Measurements from ENCODE around the gene C1QTNF1. TPM values are rescaled to one million over a fixed set of nuclear protein-coding genes. Genes with fewer than 3 reads are reported as not detected.
A peak's percentile ranks its signal among the peaks of the same experiment; 100 is the strongest.

Gene C1QTNF1
- total and polyA plus RNA-seq, 2 experiments from 2014 or later, result 6.8 to 16.4 TPM

- no peaks in the 10 kb centered on the region for H3K4me1 ChIP-seq (ENCODE audit: low read depth)
- H3K4me3 ChIP-seq, result no peak overlapping the region
- no peaks in the 10 kb centered on the region for H3K9me3 ChIP-seq (ENCODE audit: low read depth)
- peaks cover 11% of the 10 kb centered on the region for H3K36me3 ChIP-seq
- DNase-seq (ENCODE audit: low read depth in 1 of 2, low spot score in 1 of 2), result no peak
- H3K27me3 ChIP-seq, result no peaks in the 10 kb centered on the region
- H3K27ac ChIP-seq, result no peak overlapping the region
- TF ChIP-seq CTCF (IDR thresholded peaks at IDR 0.05; ENCODE audit: low read depth, low read length), result no peak
These were observed 56.4 kb downstream of the C1QTNF1 start for GRCh38 chr17:79080349-79080748.

- no peaks in the 10 kb centered on the region for H3K4me1 ChIP-seq (ENCODE audit: low read depth)
- DNase-seq (ENCODE audit: low read depth in 1 of 2, low spot score in 1 of 2), result no peak
- H3K27me3 ChIP-seq, result no peaks in the 10 kb centered on the region
- H3K36me3 ChIP-seq, result peaks cover 11% of the 10 kb centered on the region
- no peak overlapping the region for H3K4me3 ChIP-seq
- H3K9me3 ChIP-seq (ENCODE audit: low read depth), result no peaks in the 10 kb centered on the region
- H3K27ac ChIP-seq, result no peak overlapping the region
- no peak for TF ChIP-seq CTCF (IDR thresholded peaks at IDR 0.05; ENCODE audit: low read depth, low read length)
These were observed 56.9 kb downstream of the C1QTNF1 start for GRCh38 chr17:79080761-79081290.

GRCh38 chr17:79081571-79082276, 57.8 kb downstream of the C1QTNF1 start:
- DNase-seq (ENCODE audit: low read depth in 1 of 2, low spot score in 1 of 2), result no peak
- H3K36me3 ChIP-seq, result peaks cover 11% of the 10 kb centered on the region
- H3K9me3 ChIP-seq (ENCODE audit: low read depth), result no peaks in the 10 kb centered on the region
- no peak overlapping the region for H3K27ac ChIP-seq
- no peaks in the 10 kb centered on the region for H3K27me3 ChIP-seq
- H3K4me1 ChIP-seq (ENCODE audit: low read depth), result no peaks in the 10 kb centered on the region
- TF ChIP-seq CTCF (IDR thresholded peaks at IDR 0.05; ENCODE audit: low read depth, low read length), result no peak
- no peak overlapping the region for H3K4me3 ChIP-seq

- peak; percentile 83 for TF ChIP-seq CTCF (IDR thresholded peaks at IDR 0.05; ENCODE audit: low read depth, low read length)
- Histone ChIP-seq H3K4me1 (ENCODE audit: low read depth) (no peaks in the 10 kb centered on the region), H3K36me3 (peaks cover 11% of the 10 kb centered on the region), H3K27me3 (no peaks in the 10 kb centered on the region), H3K4me3 (no peak overlapping the region), H3K9me3 (ENCODE audit: low read depth) (no peaks in the 10 kb centered on the region), H3K27ac (no peak overlapping the region)
- peak; percentile 39 to 49 for DNase-seq (ENCODE audit: low read depth in 1 of 2, low spot score in 1 of 2)
These were observed 58.6 kb downstream of the C1QTNF1 start for GRCh38 chr17:79082311-79083190.

- H3K27me3 ChIP-seq, result no peaks in the 10 kb centered on the region
- TF ChIP-seq CTCF (IDR thresholded peaks at IDR 0.05; ENCODE audit: low read depth, low read length), result no peak
- no peak for DNase-seq (ENCODE audit: low read depth in 1 of 2, low spot score in 1 of 2)
- H3K9me3 ChIP-seq (ENCODE audit: low read depth), result no peaks in the 10 kb centered on the region
- H3K4me3 ChIP-seq, result no peak overlapping the region
- no peak overlapping the region for H3K27ac ChIP-seq
- H3K36me3 ChIP-seq, result peaks cover 11% of the 10 kb centered on the region
- H3K4me1 ChIP-seq (ENCODE audit: low read depth), result no peaks in the 10 kb centered on the region
These were observed 59.4 kb downstream of the C1QTNF1 start for GRCh38 chr17:79083191-79083971.
